Fibroblast of mammary gland (primary cell): Measurements from ENCODE around the gene DLX1.
A peak's percentile ranks its signal among the peaks of the same experiment; 100 is the strongest.
"Not testable (repeated sequence)": the region's sequence is repeated elsewhere in the genome, so short reads cannot be mapped to it uniquely, and the experiment has no call there.

ENCODE experiments used
- DNase-seq: peaks from one replicate; pipeline ENCODE4 v3.0.0-alpha.2; 2010; ENCODE audit warnings: low read depth
- H3K4me3 ChIP-seq: 2 replicates; pipeline ENCODE4 v1.5.1; 2011; ENCODE audit warnings: low read depth, mild to moderate bottlenecking, low read length, moderate library complexity; ENCODE audit not compliant: control insufficient read depth
- CTCF ChIP-seq: conservative IDR thresholded peaks from 2 replicates; pipeline ENCODE4 v1.5.1; 2011; ENCODE audit warnings: low read depth, low read length, inconsistent platforms; ENCODE audit not compliant: control insufficient read depth, insufficient read depth

Gene DLX1

GRCh38 chr2:172065111-172065510, 20.2 kb upstream of the DLX1 start:
- TF ChIP-seq CTCF = no peak
- H3K4me3 ChIP-seq = no peak overlapping the region
- DNase-seq = peak; percentile 25

- no peak for DNase-seq
- TF ChIP-seq CTCF = no peak
- no peak overlapping the region for H3K4me3 ChIP-seq
Measured at GRCh38 chr2:172066394-172066886, 18.9 kb upstream of the DLX1 start.

- H3K4me3 ChIP-seq, DNase-seq: not testable (repeated sequence)
Measured at GRCh38 chr2:172067905-172068304, 17.4 kb upstream of the DLX1 start.

- TF ChIP-seq CTCF = no peak
- no peak overlapping the region for H3K4me3 ChIP-seq
- no peak for DNase-seq
Measured at GRCh38 chr2:172070936-172071335, 14.4 kb upstream of the DLX1 start.

- no peak for DNase-seq
- no peak overlapping the region for H3K4me3 ChIP-seq
- TF ChIP-seq CTCF = no peak
Measured at GRCh38 chr2:172072303-172072702, 13.0 kb upstream of the DLX1 start.

GRCh38 chr2:172072706-172073105, 12.6 kb upstream of the DLX1 start:
- H3K4me3 ChIP-seq = no peak overlapping the region
- DNase-seq = no peak
- no peak for TF ChIP-seq CTCF

- DNase-seq = no peak
- TF ChIP-seq CTCF = no peak
- no peak overlapping the region for H3K4me3 ChIP-seq
Measured at GRCh38 chr2:172073518-172073917, 11.8 kb upstream of the DLX1 start.
